Fibroblast of villous mesenchyme (primary cell): ENCODE data around the gene MTCL3.

Source experiments
- DNase-seq: peaks from one replicate; pipeline ENCODE4 v3.0.0-alpha.2; 2010; ENCODE audit warnings: low read depth
- H3K4me3 ChIP-seq: 2 replicates; pipeline ENCODE4 v1.5.1; 2011; ENCODE audit warnings: low read depth, mild to moderate bottlenecking, low read length
- TF ChIP-seq, protein P1 (sequence below): IDR thresholded peaks from 2 replicates; pipeline ENCODE4 v1.5.1; 2012; ENCODE audit warnings: low read depth, mild to moderate bottlenecking, low read length; ENCODE audit not compliant: insufficient read depth

The MTCL3 gene

DNA sequence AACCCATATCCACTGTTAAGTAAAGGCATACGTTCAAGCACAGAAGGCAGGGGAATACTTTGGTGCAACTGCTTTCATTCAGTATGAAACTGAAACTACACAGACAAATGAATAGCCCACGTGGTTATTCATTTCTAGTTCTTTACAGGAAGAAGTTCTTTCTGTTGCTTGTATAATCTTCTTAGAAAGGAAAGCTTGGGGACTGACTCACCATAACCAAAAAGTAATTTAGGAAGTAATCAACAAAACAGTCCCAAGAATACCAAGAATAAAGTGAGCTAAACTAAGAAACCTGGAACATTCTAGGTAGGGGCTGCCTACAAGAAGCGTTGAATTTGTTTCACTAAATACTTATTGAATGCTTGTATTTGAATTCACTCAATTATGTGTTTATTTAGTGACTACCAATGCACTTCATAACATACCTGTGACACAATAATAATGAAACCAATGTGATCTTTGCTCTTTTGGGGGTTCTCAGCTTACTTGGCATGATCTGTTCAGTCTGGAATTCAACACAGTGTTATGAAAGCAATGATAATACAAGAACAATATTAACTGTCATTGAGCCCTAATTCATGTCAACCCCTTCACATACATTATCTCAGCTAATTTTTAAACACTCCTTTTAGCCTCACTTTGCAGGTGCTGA lies 34.8 kb downstream of the MTCL3 start:
- TF ChIP-seq, protein P1, sequence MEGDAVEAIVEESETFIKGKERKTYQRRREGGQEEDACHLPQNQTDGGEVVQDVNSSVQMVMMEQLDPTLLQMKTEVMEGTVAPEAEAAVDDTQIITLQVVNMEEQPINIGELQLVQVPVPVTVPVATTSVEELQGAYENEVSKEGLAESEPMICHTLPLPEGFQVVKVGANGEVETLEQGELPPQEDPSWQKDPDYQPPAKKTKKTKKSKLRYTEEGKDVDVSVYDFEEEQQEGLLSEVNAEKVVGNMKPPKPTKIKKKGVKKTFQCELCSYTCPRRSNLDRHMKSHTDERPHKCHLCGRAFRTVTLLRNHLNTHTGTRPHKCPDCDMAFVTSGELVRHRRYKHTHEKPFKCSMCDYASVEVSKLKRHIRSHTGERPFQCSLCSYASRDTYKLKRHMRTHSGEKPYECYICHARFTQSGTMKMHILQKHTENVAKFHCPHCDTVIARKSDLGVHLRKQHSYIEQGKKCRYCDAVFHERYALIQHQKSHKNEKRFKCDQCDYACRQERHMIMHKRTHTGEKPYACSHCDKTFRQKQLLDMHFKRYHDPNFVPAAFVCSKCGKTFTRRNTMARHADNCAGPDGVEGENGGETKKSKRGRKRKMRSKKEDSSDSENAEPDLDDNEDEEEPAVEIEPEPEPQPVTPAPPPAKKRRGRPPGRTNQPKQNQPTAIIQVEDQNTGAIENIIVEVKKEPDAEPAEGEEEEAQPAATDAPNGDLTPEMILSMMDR, result no peak
- DNase-seq, result peak; percentile 65
- H3K4me3 ChIP-seq, result no peak overlapping the region

- H3K4me3 ChIP-seq, result peak overlapping the region; percentile 7
- no peak for DNase-seq
- TF ChIP-seq, protein P1, result no peak
These were observed 35.6 kb downstream of the MTCL3 start for GRCh38 chr6:127483399-127484055.

GRCh38 chr6:127482325-127482724 lies 36.8 kb downstream of the MTCL3 start:
- TF ChIP-seq, protein P1, result no peak

DNA sequence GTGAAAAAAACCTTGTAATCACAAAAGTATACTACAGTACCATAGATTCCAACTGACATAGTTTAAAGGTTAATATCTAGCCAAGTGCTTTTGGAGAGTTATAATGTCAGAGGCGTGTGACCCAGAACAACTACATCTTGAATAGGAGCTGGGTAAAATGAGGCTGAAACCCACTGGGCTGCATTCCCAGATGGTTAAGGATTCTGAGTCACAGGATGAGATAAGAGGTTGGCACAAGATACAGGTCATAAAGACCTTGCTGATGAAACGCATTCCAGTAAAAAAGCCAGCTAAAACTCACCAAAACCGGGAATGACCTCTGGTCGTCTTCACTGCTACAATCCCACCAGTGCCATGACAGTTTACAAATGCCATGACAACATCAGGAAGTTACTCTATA lies 37.5 kb downstream of the MTCL3 start:
- H3K4me3 ChIP-seq, result no peak overlapping the region
- DNase-seq, result peak; percentile 55
- TF ChIP-seq, protein P1, result no peak

More at GRCh38 chr6:127482325-127482724, 36.8 kb downstream of the MTCL3 start:
- no peak overlapping the region for H3K4me3 ChIP-seq
- no peak for DNase-seq

DNA sequence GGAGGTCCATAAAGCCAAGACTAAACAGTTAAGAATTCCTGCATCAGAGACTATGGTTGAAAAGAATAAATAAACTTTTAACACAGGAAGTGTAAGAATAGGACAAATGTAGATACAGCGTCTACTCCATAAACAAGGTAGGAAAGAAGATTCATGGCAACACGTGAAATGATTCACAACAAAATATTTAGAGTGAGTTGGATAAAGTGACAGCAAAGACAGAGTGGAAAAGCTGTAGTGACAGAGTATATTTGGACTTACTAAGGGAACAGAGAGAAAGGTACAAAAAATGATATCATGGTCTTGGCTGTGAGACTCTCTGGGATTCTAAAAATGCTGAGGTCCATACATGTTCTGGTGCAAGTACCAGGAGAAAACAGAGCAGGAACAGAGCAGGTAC lies 38.0 kb downstream of the MTCL3 start:
- H3K4me3 ChIP-seq, result no peak overlapping the region
- TF ChIP-seq, protein P1, result no peak
- peak; percentile 26 for DNase-seq

DNA sequence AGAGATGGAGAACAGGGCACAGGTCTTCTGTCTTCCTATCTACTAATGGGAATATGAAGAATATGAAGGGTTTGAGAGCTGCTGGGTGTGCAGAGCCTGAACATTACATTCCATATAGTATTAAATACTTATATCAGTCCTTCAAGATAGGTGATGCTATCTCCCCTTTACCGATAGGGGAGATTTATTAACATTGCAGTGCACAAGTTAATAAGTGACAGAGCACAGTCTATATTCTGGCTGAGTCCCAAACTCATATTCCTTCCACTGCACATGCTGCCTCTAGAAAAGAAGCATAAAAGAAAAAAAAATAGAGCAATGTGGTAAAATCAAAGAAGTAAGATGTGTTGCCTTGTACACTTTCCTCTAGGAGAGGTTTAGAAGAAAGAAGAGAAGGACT lies 41.5 kb downstream of the MTCL3 start:
- no peak overlapping the region for H3K4me3 ChIP-seq
- TF ChIP-seq, protein P1, result no peak
- DNase-seq, result no peak
